Uterus (tissue), 4 donors: ENCODE data around the gene MAP2K4. TPM values are rescaled to one million over a fixed set of nuclear protein-coding genes. Genes with fewer than 3 reads are reported as not detected.

ENCODE experiments used
- DNase-seq, 2 donors: peaks; one replicate each; pipeline ENCODE4 v3.0.0-alpha.2; 2019 to 2020
- H3K27ac ChIP-seq, 2 donors: fragments of 200-600 bp; sonication (generic); 1 replicate in 1 of 2; 2 replicates in 1 of 2; pipeline ENCODE4 v1.5.1; 2016 to 2018
- H3K27me3 ChIP-seq, 2 donors: fragments of 200-600 bp; sonication (generic); one replicate each; pipeline ENCODE4 v1.5.1; 2018 to 2019; ENCODE audit warnings: control low read depth in 1 of 2
- H3K36me3 ChIP-seq, 2 donors: fragments of 200-600 bp; sonication (generic); one replicate each; pipeline ENCODE4 v1.5.1; 2019; ENCODE audit warnings: control low read depth in 1 of 2
- H3K4me1 ChIP-seq, 2 donors: fragments of 200-600 bp; sonication (generic); one replicate each; pipeline ENCODE4 v1.5.1; 2018 to 2019; ENCODE audit warnings: control low read depth in 1 of 2
- H3K4me3 ChIP-seq, 2 donors: fragments of 200-600 bp; sonication (generic); 1 replicate in 1 of 2; 2 replicates in 1 of 2; pipeline ENCODE4 v1.5.1; 2018 to 2019; ENCODE audit warnings: mild to moderate bottlenecking in 1 of 2
- H3K9me3 ChIP-seq, 2 donors: fragments of 200-600 bp; sonication (generic); one replicate each; pipeline ENCODE4 v1.5.1; 2019; ENCODE audit warnings: control low read depth in 1 of 2
- POLR2A ChIP-seq, 2 donors: fragments of 450-650 bp; IDR thresholded peaks; one replicate each; pipeline ENCODE4 v1.6.1; 2016; ENCODE audit warnings: antibody characterized with exemption in 2 of 2, mild to moderate bottlenecking in 1 of 2, moderate library complexity in 1 of 2
- intact Hi-C: fragments of 100-400 bp; cut with DNase I; formaldehyde crosslinking; loops from one replicate; pipeline ENCODE4 v1.15.1; 2023; ENCODE audit warnings: low total_unique reads
- total RNA-seq, 4 donors: library from RNA; depleted of rRNA in 3 of 4; stranded (reverse); fragments of >200 nt in 3 of 4; gene quantifications; one replicate each; pipeline versions ENCODE4 v1.1.0 to v1.2.4, GENCODE V29; 2014 to 2023
- TF ChIP-seq, protein P1 (sequence below), 4 experiments: fragments of 200-600 bp in 2 of 4; fragments of 450-650 bp in 2 of 4; sonication (generic) in 2 of 4; IDR thresholded peaks; one replicate each; pipeline ENCODE4 v1.5.1; 2016 to 2019; ENCODE audit warnings: antibody characterized with exemption in 4 of 4, mild to moderate bottlenecking in 2 of 4, moderate library complexity in 1 of 4
- donor health status: DM: yes; HTN: yes; CAD: no.

MAP2K4 gene
- total RNA-seq, 4 donors from 2014 or later: 19.4 to 83.9 (median 65.5) TPM

DNA sequence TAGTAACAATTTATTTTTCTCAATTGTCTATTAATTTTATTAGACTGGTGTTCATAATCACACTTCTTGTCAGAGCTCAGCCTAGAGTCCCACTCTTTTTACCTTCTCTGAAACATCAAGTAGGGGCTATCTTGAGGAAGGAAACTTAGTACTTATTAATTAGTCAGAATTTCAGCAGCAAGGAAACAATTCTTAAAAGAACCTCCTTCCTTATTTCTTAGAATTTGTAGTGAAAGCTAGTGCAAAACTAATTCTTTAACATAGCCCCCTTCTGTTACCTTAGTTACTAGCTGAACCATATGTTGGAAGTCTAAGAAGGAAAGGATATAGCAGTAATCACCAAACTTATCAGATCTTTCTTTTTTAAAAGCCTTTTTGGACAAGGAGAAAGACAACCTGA, 35.2 kb downstream of the MAP2K4 start:
- Histone ChIP-seq H3K27me3 (no peaks in the 10 kb centered on the region), H3K36me3 (no peaks in the 10 kb centered on the region), H3K9me3 (no peaks in the 10 kb centered on the region), H3K4me1 (peaks cover 0 to 22% of the 10 kb centered on the region in 2 donors), H3K4me3 (no peak overlapping the region), H3K27ac (no peak overlapping the region)
- intact Hi-C loops: no loop called here
- DNase-seq: no peak
- TF ChIP-seq, protein P1, sequence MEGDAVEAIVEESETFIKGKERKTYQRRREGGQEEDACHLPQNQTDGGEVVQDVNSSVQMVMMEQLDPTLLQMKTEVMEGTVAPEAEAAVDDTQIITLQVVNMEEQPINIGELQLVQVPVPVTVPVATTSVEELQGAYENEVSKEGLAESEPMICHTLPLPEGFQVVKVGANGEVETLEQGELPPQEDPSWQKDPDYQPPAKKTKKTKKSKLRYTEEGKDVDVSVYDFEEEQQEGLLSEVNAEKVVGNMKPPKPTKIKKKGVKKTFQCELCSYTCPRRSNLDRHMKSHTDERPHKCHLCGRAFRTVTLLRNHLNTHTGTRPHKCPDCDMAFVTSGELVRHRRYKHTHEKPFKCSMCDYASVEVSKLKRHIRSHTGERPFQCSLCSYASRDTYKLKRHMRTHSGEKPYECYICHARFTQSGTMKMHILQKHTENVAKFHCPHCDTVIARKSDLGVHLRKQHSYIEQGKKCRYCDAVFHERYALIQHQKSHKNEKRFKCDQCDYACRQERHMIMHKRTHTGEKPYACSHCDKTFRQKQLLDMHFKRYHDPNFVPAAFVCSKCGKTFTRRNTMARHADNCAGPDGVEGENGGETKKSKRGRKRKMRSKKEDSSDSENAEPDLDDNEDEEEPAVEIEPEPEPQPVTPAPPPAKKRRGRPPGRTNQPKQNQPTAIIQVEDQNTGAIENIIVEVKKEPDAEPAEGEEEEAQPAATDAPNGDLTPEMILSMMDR (IDR thresholded peaks at IDR 0.05): no peak
- no peak for TF ChIP-seq POLR2A (IDR thresholded peaks at IDR 0.05)

DNA sequence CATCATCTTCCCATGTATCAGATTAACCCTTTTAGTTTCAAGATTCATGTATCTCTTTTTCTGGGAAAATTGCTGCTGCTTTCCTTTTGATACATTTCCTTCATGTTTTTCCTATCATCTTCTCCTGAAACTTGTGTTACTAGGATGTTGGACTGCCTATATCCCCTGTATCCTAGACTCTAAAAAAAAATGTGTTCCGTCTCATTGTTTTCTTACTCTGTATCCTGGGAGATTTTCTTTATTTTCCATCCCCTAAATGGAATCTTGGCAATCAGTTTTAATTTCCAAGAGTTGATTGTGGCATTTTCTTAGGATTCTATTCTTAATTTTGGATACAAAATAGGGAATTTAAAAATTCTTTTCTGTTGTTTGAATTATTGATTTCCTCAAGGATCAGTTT, 36.8 kb downstream of the MAP2K4 start:
- H3K4me1 ChIP-seq: peaks cover 0 to 22% of the 10 kb centered on the region in 2 donors
- no peak for TF ChIP-seq POLR2A (IDR thresholded peaks at IDR 0.05)
- TF ChIP-seq, protein P1 (IDR thresholded peaks at IDR 0.05): no peak

DNA sequence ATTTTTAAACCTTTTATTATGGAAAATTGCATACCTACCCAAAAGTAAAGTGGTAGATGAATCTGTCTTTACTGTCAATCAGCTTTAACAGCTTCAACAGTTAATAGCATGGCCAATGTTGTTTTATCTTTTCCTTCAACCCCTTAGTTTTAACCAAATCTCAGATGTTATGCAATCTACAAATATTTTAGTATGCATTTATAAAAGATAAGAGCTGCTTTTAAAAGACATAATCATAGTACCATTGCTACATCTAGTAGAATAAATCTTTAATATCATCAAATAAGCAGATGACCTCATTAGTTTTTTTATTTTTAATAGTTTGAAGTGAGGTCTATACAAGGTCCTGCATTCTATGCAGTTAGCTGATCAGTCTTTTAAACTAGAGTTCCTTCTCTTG, 37.9 kb downstream of the MAP2K4 start:
- TF ChIP-seq, protein P1 (IDR thresholded peaks at IDR 0.05): no peak
- TF ChIP-seq POLR2A (IDR thresholded peaks at IDR 0.05): no peak
- H3K27ac ChIP-seq: no peak overlapping the region
- H3K36me3 ChIP-seq: no peaks in the 10 kb centered on the region
- H3K9me3 ChIP-seq: no peaks in the 10 kb centered on the region
- DNase-seq: no peak
- peaks cover 0 to 19% of the 10 kb centered on the region in 2 donors for H3K4me1 ChIP-seq
- H3K4me3 ChIP-seq: no peak overlapping the region
- intact Hi-C loops: no loop called here
- H3K27me3 ChIP-seq: no peaks in the 10 kb centered on the region

More for the DNA sequence above, 36.8 kb downstream of the MAP2K4 start:
- Histone ChIP-seq H3K27me3 (no peaks in the 10 kb centered on the region), H3K4me3 (no peak overlapping the region), H3K9me3 (no peaks in the 10 kb centered on the region), H3K27ac (no peak overlapping the region), H3K36me3 (no peaks in the 10 kb centered on the region)
- intact Hi-C loops: no loop called here
- no peak for DNase-seq

DNA sequence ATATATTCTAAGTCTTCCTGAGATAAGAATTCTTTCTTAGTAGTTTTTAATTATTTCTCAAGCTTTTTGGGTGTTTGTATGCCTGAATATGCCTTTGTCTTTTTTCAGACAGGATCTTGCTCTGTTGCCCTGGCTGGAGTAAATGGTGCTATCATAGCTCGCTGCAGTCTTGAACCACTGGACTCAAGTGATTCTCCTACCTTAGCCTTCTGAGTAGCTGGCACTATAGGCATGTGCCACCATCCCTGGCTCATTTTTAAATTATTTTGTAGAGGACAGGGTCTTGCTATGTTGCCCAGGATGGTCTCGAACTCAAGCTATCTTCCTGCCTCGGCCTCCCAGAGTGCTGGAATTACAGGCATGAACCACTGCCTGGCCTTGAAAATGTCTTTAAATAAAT, 41.6 kb downstream of the MAP2K4 start:
- H3K36me3 ChIP-seq: no peaks in the 10 kb centered on the region

DNA sequence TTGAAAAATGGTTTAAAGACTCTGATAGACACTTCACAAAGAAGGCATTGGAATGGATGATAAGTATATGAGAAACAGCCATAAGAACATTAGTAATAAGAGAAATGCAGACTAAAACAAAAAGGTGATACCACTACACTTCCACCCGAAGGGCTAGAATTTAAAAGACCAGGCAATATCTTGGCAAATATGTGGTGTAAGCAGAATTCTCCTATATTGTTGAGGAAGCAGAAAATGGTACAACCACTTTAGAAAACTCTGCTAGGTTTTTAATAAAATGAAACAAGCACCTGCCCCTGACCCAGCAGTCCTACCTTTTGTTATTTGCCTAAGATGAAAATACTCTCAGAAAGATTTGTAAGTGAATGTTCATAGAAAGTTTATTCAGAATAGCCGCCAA, 43.7 kb downstream of the MAP2K4 start:
- DNase-seq: no peak
- H3K4me1 ChIP-seq: no peaks in the 10 kb centered on the region
- H3K4me3 ChIP-seq: no peak overlapping the region
- intact Hi-C loops: no loop called here
- no peaks in the 10 kb centered on the region for H3K27me3 ChIP-seq
- no peaks in the 10 kb centered on the region for H3K9me3 ChIP-seq
- no peaks in the 10 kb centered on the region for H3K36me3 ChIP-seq
- no peak overlapping the region for H3K27ac ChIP-seq
- TF ChIP-seq, protein P1 (IDR thresholded peaks at IDR 0.05): no peak
- no peak for TF ChIP-seq POLR2A (IDR thresholded peaks at IDR 0.05)

More for the DNA sequence above, 41.6 kb downstream of the MAP2K4 start:
- DNase-seq: no peak
- Histone ChIP-seq H3K27ac (no peak overlapping the region), H3K9me3 (no peaks in the 10 kb centered on the region), H3K4me1 (peaks cover 0 to 4% of the 10 kb centered on the region in 2 donors), H3K27me3 (no peaks in the 10 kb centered on the region), H3K4me3 (no peak overlapping the region)
- no peak for TF ChIP-seq POLR2A (IDR thresholded peaks at IDR 0.05)
- TF ChIP-seq, protein P1 (IDR thresholded peaks at IDR 0.05): no peak
- intact Hi-C loops: no loop called here
